Subcutaneous preadipocyte (primary cell): Measurements from ENCODE around the gene USP37. TPM values are rescaled to one million over a fixed set of nuclear protein-coding genes. Genes with fewer than 3 reads are reported as not detected.

Source experiments
- small RNA-seq: library from RNA; depleted of rRNA; stranded (forward); fragments of <200 nt; gene quantifications from one replicate; pipeline ENCODE3, GENCODE V24; 2012
- total RNA-seq: library from RNA; depleted of rRNA; stranded (reverse); fragments of >200 nt; gene quantifications from 2 replicates; pipeline ENCODE4 v1.2.3, GENCODE V29; 2012

The USP37 gene
- 11.3 and 17.6 TPM in 2 replicates for total RNA-seq

GRCh38 chr2:218568190-218569037, at the start of gene USP37, which contains the start of gene CNOT9:
Gene USP37, minus strand, starts transcription at chr2:218568351. Its CDS starts 9,698 bp downstream, at chr2:218558653.
Gene CNOT9, plus strand, starts transcription at chr2:218568839. Its CDS starts 116 bp downstream, at chr2:218568955.

GRCh38 chr2:218607436-218608115, 39.4 kb upstream of the USP37 start, which contains the start of gene PLCD4:
Gene PLCD4, plus strand, starts transcription at chr2:218607899. Its CDS starts 7,841 bp downstream, at chr2:218615740.

GRCh38 chr2:218418717-218419458, 149.3 kb downstream of the USP37 start, which contains the start of gene VIL1:
Gene VIL1, plus strand, starts transcription at chr2:218419123. Its CDS starts 4,656 bp downstream, at chr2:218423779.

Small RNA genes within 50 kb of the gene (small RNA-seq; reads per million reads assigned to genes)
- gene MIR26B, result 592 reads per million, percentile 99 among the genes with 10 or more reads in this experiment
- gene RNU6-136P, result not detected

Other genes starting within 250 kb of the USP37 start
- gene CATIP, start 211.5 kb downstream of the USP37 start, total RNA-seq, result not detected in 2 replicates
- gene SLC11A1, start 186.1 kb downstream of the USP37 start, total RNA-seq, result under 0.01 and 0.20 TPM in 2 replicates
- gene CTDSP1, start 168.5 kb downstream of the USP37 start, total RNA-seq, result 46.7 and 54.5 TPM in 2 replicates
- gene VIL1, start 149.2 kb downstream of the USP37 start, total RNA-seq, result under 0.01 TPM in 1 of 2 replicates, not detected in the other
- 55.1 and 77.6 TPM in 2 replicates for gene CNOT9, start 488 bp upstream of the USP37 start, total RNA-seq
- gene PLCD4, start 39.5 kb upstream of the USP37 start, total RNA-seq, result 2.2 and 2.6 TPM in 2 replicates
- gene ZNF142, start 91.3 kb upstream of the USP37 start, total RNA-seq, result 12.9 and 20.9 TPM in 2 replicates
- gene BCS1L, start 91.3 kb upstream of the USP37 start, total RNA-seq, result 42.6 and 48.1 TPM in 2 replicates
- 29.8 and 39.3 TPM in 2 replicates for gene RNF25, start 103.7 kb upstream of the USP37 start, total RNA-seq
- gene STK36, start 103.7 kb upstream of the USP37 start, total RNA-seq, result 22.4 and 24.0 TPM in 2 replicates
- 12.1 and 15.1 TPM in 2 replicates for gene TTLL4, start 142.5 kb upstream of the USP37 start, total RNA-seq
- gene CYP27A1, start 213.8 kb upstream of the USP37 start, total RNA-seq, result 0.98 and 3.7 TPM in 2 replicates